GM18507 (cell line): ENCODE results near the gene LRRN4CL.
"Not testable (repeated sequence)": the region's sequence is repeated elsewhere in the genome, so short reads cannot be mapped to it uniquely, and the experiment has no call there.

Experiments
- DNase-seq: peaks from one replicate; pipeline ENCODE4 v3.0.0; 2011; ENCODE audit warnings: low read depth; ENCODE audit not compliant: insufficient read length; ENCODE audit errors: extremely low spot score
- FAIRE-seq: peaks from 2 replicates; lab custom pipeline; 2011; peaks lifted over from hg19 to GRCh38; lab: Jason Lieb, UNC

The LRRN4CL gene

DNA sequence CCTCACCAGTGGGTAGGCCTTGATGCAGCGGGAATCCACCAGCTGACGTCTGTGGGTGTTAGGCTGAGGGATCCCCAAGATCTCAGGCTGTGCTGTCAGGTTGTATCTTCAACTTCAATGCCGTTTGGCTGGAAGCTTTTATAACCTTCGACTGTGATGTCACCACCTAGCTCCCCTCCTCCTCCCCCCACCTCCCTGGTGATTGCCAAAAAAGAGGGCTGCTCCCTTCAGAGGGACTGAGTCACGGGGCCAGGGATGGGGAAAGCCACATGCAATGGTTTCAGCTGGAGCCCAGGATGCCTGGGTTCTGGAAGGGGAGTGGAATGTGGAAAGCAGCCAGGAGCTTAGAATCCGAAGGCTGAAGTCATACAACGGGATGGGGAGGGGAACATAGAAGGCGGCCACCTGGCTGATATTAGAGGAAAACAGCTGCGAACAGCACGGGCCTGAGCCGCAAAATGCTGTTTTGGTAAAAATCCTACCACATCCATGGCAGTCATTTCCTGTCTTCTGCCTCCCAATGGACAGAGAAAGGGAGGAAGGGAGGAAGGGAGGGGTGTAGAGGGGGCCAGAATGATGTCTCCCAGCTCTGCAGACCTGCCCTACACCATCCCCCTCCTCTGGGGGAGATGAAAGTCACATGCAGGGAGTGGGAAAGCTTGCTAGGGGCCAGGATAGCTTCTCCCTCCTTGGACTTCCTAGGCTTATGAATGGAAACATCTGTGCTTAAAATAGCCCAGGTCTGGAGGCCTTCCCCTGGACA is at the start of gene LRRN4CL:
Gene LRRN4CL, minus strand, starts transcription at position 110 of the 763 bp plus-strand sequence. CDS start 1,022 bp downstream, outside the sequence.
- DNase-seq: no peak
- no peak for FAIRE-seq

DNA sequence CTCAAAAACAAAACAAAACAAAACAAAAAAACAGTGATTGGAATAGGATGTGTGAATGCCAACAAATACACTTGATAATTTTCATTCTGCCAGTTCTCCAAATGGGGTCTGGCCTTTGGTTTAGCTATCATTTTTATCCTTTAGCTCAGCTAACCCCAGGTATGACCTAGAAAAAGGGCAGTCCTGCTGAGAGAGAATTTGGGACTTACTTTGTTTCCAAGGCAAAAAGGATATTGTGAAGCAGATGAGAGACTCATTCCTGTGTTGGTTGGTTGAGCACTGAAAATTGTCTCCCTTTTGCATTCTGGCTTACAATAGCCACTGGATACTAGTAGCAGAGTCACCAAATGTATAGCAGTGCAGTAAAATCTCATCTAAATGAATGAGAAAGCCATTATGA is 47.9 kb upstream of the LRRN4CL start:
- FAIRE-seq (no peak), DNase-seq (no peak)

GRCh38 chr11:62732830-62733229 is 43.5 kb upstream of the LRRN4CL start:
- DNase-seq: no peak
- no peak for FAIRE-seq

DNA sequence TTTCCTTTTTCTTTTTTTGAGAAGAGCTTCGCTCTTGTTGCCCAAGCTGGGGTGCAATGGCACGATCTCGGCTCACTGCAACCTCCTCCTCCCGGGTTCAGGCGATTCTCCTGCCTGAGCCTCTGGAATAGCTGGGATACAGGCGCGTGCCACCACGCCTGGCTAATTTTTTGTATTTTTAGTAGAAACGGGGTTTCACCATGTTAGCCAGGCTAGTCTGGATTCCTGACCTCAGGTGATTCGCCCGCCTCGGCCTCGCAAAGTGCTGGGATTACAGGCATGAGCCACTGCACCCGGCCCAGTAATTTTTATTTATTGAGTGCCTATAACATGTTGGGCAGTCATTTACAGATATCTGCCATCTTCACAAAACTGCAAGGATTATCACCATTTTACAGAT is 40.7 kb upstream of the LRRN4CL start:
- DNase-seq, FAIRE-seq: not testable (repeated sequence)

- DNase-seq (no peak), FAIRE-seq (peak; percentile 60)
Observed at GRCh38 chr11:62728171-62728988, 39.0 kb upstream of the LRRN4CL start, which contains the start of gene TTC9C. TSS of gene TTC9C (plus strand) at chr11:62728486. CDS start at chr11:62728849, 363 bp downstream.

- DNase-seq (peak; percentile 56), FAIRE-seq (no peak)
Observed at GRCh38 chr11:62727872-62728170, 38.5 kb upstream of the LRRN4CL start.

DNA sequence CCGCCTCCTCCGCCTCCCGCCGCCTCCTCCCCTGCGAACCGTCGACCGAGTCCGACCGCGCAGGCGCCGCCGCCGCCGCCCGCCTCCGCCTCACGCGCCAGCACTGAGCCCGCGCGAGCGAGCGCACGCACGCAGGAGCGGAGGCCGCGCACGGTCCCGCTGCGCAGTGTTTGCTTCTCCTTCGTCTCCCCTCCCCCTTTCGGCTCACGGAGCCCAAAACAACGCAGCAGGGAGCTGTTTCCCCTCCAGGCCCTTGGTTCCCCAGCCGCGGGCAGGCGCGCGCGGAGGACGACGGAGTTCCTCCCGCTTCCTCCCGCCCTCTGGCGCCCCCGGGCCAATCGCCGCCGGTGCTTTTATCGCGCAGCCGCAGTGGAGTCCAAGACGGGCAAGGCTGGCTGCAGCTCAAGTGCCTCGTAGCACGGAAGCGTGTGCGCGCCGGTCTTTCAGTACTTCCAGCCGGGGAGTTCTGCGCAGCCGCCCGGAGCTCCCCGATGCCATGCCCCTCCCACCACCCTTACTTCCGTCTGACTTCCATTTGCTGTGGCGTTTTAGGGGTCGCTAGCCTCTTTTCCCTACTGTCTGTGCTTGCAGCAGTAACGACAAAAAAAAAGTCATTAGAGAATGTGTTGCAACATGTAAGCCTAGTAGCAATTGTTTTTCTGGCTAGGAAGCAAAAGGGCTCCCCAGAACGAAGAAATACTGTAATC is 38.0 kb upstream of the LRRN4CL start, which contains the start of gene HNRNPUL2:
Gene HNRNPUL2, minus strand, starts transcription at position 293 of the 707 bp plus-strand sequence. CDS start 301 bp downstream, outside the sequence.
- FAIRE-seq (peak; percentile 94), DNase-seq (peak; percentile 93)

GRCh38 chr11:62726915-62727164 is 37.5 kb upstream of the LRRN4CL start:
- DNase-seq: no peak
- FAIRE-seq: no peak

- no peak for DNase-seq
- no peak for FAIRE-seq
Observed at GRCh38 chr11:62726156-62726914, 37.0 kb upstream of the LRRN4CL start.

- FAIRE-seq (no peak), DNase-seq (no peak)
Observed at GRCh38 chr11:62725646-62726045, 36.3 kb upstream of the LRRN4CL start.

- FAIRE-seq (no peak), DNase-seq (no peak)
Observed at GRCh38 chr11:62724171-62724570, 34.8 kb upstream of the LRRN4CL start.

- DNase-seq (no peak), FAIRE-seq (no peak)
Observed at GRCh38 chr11:62721994-62722393, 32.7 kb upstream of the LRRN4CL start.

DNA sequence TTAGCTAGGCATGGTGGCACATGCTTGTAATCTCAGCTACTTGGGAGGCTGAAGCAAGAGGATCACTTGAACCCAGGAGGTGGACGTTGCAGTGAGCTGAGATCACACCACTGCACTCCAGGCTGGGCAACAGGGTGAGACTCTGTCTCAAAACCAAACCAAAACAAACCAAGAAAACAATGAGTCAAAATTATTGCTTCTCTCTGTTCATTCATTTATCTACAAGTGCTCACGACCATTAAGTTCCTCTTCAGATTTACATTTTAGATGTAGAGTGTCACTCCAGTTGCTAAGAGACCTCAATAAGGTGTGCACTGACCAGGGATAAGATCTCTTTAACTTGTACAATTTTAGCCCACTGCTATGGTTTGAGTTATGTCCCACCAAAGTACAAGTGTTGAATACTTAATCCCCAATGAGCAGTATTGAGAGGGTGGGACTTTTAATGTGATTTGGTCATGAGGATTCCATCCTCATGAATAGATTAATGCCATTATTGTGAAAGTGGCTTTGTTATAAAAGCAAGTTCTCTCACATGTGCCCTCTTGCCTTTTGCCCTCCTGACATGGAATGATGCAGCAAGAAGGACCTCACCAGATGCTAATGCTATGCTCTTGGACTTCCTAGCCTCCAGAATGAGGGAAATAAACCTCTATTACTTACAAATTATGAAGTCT is 30.1 kb upstream of the LRRN4CL start:
- FAIRE-seq (no peak), DNase-seq (no peak)

- DNase-seq: no peak
- no peak for FAIRE-seq
Observed at GRCh38 chr11:62716816-62717215, 27.5 kb upstream of the LRRN4CL start.

GRCh38 chr11:62716206-62716605 is 26.9 kb upstream of the LRRN4CL start:
- FAIRE-seq: no peak
- no peak for DNase-seq

DNA sequence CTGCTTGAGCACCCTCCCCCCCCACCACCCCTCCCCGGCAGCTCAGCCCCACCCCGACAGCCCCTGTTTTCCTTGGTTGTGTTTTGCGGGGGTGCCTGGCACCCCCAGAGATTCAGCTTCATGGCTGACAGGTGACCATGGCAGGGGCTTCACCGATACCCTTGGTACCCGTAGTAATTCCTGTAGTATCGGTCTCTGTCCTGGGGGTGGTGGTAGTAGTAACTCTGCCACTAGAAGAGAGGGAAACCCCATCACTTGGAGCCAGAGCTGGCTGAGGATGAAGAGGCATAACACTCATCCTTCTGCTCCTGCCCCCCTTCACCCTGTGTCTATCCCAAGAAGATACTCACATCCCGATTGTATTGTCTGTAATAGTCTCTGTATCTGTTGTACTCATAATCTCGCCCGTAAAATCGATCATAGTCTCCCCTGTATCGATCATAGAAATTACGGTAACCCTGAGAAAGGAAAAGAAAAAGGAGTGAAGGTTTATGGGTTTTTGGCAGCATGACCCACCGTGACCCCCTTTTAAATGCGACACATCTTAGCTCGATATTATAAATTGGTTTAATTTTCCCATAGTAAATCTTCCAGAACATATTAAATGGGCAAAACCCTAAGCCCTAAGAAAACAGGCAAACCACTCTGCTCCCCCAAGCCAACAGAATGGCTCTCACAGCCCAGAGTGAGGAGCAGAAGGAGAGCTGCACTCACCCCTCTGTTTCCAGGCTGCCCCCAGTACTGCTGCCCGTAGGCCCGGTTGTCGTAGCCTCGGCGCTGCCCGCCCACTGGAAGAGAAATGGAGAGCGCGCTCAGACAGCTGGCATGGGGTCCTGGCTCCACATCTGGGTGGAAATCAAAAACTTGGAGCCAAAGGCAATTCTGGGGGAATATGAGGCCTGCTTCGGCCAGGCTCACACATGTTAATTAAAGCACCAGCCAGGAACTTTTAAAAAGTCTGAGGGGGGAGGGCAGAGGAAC is 26.1 kb upstream of the LRRN4CL start:
- no peak for DNase-seq
- FAIRE-seq: no peak

DNA sequence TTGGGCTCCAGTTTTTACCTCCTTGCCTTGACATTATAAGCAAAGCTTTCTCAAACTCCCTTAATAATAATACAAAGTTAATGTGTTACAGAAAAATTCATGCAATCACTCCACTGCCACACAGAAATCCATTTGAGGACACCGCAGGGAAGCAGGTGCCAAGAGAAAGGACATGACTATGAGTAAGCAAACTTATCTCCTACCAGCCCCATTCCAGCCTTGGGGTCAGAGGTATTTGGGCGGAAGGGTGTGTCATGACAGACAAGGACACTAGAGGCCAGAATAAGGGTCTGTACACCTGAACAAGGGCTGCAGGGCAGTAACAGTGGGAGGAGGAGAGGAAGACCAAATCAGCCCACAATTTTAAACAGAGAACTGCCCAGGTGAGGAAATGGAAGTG is 24.0 kb upstream of the LRRN4CL start:
- FAIRE-seq (no peak), DNase-seq (no peak)

GRCh38 chr11:62712861-62713260 is 23.5 kb upstream of the LRRN4CL start:
- DNase-seq: no peak
- no peak for FAIRE-seq
